ENCODE results near the gene GLDN. TPM values are rescaled to one million over a fixed set of nuclear protein-coding genes. Genes with fewer than 3 reads are reported as not detected.

Gene GLDN
- polyA plus RNA-seq, 1 donor from 2014 or later: 0.58 TPM

GRCh38 chr15:51396921-51397320 is 55.5 kb downstream of the GLDN start:
- no peaks in the 10 kb centered on the region for H4K20me1 ChIP-seq (ENCODE audit: insufficient read depth)
- H3K4me3 ChIP-seq (ENCODE audit: low read length): no peak overlapping the region
- no peaks in the 10 kb centered on the region for H3K27me3 ChIP-seq (ENCODE audit: insufficient read depth, low read depth, low read length)
- no peaks in the 10 kb centered on the region for H3K9me2 ChIP-seq (ENCODE audit: insufficient read depth, low read length)
- H3F3A ChIP-seq (ENCODE audit: insufficient read depth, low read length, poor library complexity, severe bottlenecking): no peaks in the 10 kb centered on the region
- H3K4me2 ChIP-seq (ENCODE audit: low read length): no peak overlapping the region
- H2AFZ ChIP-seq (ENCODE audit: low read depth, low read length): no peak overlapping the region
- TF ChIP-seq, protein P1, sequence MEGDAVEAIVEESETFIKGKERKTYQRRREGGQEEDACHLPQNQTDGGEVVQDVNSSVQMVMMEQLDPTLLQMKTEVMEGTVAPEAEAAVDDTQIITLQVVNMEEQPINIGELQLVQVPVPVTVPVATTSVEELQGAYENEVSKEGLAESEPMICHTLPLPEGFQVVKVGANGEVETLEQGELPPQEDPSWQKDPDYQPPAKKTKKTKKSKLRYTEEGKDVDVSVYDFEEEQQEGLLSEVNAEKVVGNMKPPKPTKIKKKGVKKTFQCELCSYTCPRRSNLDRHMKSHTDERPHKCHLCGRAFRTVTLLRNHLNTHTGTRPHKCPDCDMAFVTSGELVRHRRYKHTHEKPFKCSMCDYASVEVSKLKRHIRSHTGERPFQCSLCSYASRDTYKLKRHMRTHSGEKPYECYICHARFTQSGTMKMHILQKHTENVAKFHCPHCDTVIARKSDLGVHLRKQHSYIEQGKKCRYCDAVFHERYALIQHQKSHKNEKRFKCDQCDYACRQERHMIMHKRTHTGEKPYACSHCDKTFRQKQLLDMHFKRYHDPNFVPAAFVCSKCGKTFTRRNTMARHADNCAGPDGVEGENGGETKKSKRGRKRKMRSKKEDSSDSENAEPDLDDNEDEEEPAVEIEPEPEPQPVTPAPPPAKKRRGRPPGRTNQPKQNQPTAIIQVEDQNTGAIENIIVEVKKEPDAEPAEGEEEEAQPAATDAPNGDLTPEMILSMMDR (IDR thresholded peaks at IDR 0.05; ENCODE audit: poor library complexity, severe bottlenecking): no peak
- TF ChIP-seq RAD21 (conservative IDR thresholded peaks at IDR 0.05) (no peak), REST (IDR thresholded peaks at IDR 0.05; ENCODE audit: borderline replicate concordance) (no peak), TAF1 (IDR thresholded peaks at IDR 0.05; ENCODE audit: low read depth) (no peak), EZH2 (IDR thresholded peaks at IDR 0.05; ENCODE audit: borderline replicate concordance, insufficient read depth, low read length, poor library complexity, severe bottlenecking) (no peak), EP300 (conservative IDR thresholded peaks at IDR 0.05; ENCODE audit: poor library complexity, severe bottlenecking) (no peak), MXI1 (conservative IDR thresholded peaks at IDR 0.05; ENCODE audit: poor library complexity, severe bottlenecking) (no peak), POLR2AphosphoS5 (IDR thresholded peaks at IDR 0.05) (no peak), SMC3 (conservative IDR thresholded peaks at IDR 0.05; ENCODE audit: poor library complexity) (no peak)
- no peak overlapping the region for H3K9ac ChIP-seq (ENCODE audit: low read length)
- H3K27ac ChIP-seq (ENCODE audit: low read length): no peak overlapping the region
- no peaks in the 10 kb centered on the region for H3K9me3 ChIP-seq (ENCODE audit: low read length)
- H3K79me2 ChIP-seq (replicated peaks; ENCODE audit: insufficient read depth, low read length): no peaks in the 10 kb centered on the region
- no peaks in the 10 kb centered on the region for H3K36me3 ChIP-seq (ENCODE audit: insufficient read depth, low read length)

GRCh38 chr15:51398626-51399025 is 57.2 kb downstream of the GLDN start:
- H3K9me3 ChIP-seq (ENCODE audit: low read length): no peaks in the 10 kb centered on the region
- TF ChIP-seq EZH2 (IDR thresholded peaks at IDR 0.05; ENCODE audit: borderline replicate concordance, insufficient read depth, low read length, poor library complexity, severe bottlenecking): no peak
- no peak for TF ChIP-seq POLR2AphosphoS5 (IDR thresholded peaks at IDR 0.05)
- TF ChIP-seq, protein P1 (IDR thresholded peaks at IDR 0.05; ENCODE audit: poor library complexity, severe bottlenecking): no peak
- no peaks in the 10 kb centered on the region for H4K20me1 ChIP-seq (ENCODE audit: insufficient read depth)
- no peak overlapping the region for H3K4me2 ChIP-seq (ENCODE audit: low read length)
- H3K79me2 ChIP-seq (replicated peaks; ENCODE audit: insufficient read depth, low read length): no peaks in the 10 kb centered on the region
- no peaks in the 10 kb centered on the region for H3K9me2 ChIP-seq (ENCODE audit: insufficient read depth, low read length)
- no peak overlapping the region for H3K4me3 ChIP-seq (ENCODE audit: low read length)
- no peak overlapping the region for H3K9ac ChIP-seq (ENCODE audit: low read length)
- H3F3A ChIP-seq (ENCODE audit: insufficient read depth, low read length, poor library complexity, severe bottlenecking): no peaks in the 10 kb centered on the region
- no peaks in the 10 kb centered on the region for H3K36me3 ChIP-seq (ENCODE audit: insufficient read depth, low read length)
- H3K27me3 ChIP-seq (ENCODE audit: insufficient read depth, low read depth, low read length): no peaks in the 10 kb centered on the region
- no peak overlapping the region for H3K27ac ChIP-seq (ENCODE audit: low read length)
- no peak overlapping the region for H2AFZ ChIP-seq (ENCODE audit: low read depth, low read length)

Data from neural cell (in vitro differentiated cells).